Pericardium fibroblast (primary cell): Measurements from ENCODE around the gene SOX30. TPM values are rescaled to one million over a fixed set of nuclear protein-coding genes. Genes with fewer than 3 reads are reported as not detected.

Experiments used
- total RNA-seq: library from RNA; depleted of rRNA; stranded (reverse); fragments of >200 nt; gene quantifications from 2 replicates; pipeline ENCODE4 v1.2.3, GENCODE V29; 2015

SOX30 gene
- total RNA-seq, result 0.77 TPM in 1 of 2 replicates, not detected in the other

DNA sequence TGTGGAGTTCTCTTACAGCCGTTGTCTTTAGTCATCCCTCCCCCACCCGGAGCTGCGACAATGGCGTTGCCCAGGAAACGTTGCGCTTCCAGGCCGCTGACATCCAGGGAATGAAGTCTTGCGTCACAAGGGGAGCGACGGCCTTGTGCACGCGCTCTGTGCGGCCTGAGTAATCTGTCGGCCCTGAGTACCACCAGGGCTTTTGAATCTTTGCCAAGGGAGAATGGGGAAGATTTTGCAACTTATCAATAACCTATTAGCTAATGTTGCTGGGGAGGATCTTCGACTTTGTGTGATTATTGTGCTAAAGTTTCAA lies at the start of gene SOX30:
SOX30 (minus strand) TSS at position 62 of the 316 bp plus-strand sequence. CDS start 360 bp downstream, outside the sequence.

DNA sequence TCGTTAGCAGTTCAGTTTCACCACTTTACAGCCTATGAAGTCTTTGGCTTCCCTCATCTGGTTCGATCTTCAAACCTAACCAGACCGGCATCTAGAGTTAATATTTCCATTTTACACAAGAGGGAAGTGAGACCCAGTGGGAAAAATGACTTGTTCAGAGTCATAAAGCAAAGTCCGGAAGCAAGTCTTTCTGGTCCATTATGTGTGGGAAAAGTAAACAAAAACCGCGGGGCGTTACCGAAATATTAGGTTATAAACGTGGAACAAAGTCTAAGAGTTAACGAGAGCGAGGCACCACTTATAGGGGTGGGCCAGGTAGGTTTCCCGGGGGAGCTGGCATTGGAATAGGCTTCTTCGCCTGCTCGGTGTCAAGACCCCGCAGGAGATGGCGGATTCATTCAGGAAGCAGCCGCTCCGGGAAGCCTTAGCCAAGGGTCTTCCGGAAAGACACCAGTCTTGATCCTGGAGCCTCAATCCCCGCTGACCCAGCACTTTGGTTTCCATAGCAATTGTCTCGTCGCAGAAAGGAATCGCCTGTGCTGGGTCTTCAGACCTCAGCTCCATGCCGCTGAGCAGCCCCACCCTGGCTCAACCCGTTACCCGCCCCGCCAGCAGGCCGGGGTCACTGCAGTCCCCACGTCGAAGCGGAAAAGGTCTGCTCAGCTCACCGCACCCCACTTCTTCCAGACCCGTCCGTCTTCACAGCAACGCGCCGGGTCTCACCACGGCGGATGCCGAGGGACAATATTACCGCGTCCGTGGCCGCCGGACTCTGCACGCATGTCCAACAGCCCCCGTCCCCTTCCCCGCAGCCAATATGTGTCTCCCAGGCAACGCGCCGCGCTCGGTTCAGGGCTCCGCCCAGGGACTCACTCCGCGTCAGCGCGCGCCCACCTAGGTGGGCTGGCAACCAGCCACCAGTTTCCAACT lies 18.7 kb upstream of the SOX30 start, which contains the start of gene C5orf52:
C5orf52 (plus strand) TSS at position 872 of the 930 bp plus-strand sequence. CDS start 82 bp downstream, outside the sequence.

Other genes with a start within 250 kb of the SOX30 start
- gene NIPAL4, start 192.2 kb downstream of the SOX30 start, total RNA-seq, result 0.26 TPM in 1 of 2 replicates, not detected in the other
- 8.2 and 12.9 TPM in 2 replicates for gene ADAM19, start 76.7 kb downstream of the SOX30 start, total RNA-seq
- gene C5orf52, start 19.1 kb upstream of the SOX30 start, total RNA-seq, result not detected in 2 replicates
- 15.9 and 18.1 TPM in 2 replicates for gene THG1L, start 79.0 kb upstream of the SOX30 start, total RNA-seq
- gene LSM11, start 91.3 kb upstream of the SOX30 start, total RNA-seq, result 2.6 and 4.3 TPM in 2 replicates
- gene CLINT1, start 206.7 kb upstream of the SOX30 start, total RNA-seq, result 45.4 and 55.9 TPM in 2 replicates